Breast epithelium (tissue), 4 donors: ENCODE measurements around the gene CCER1. TPM values are rescaled to one million over a fixed set of nuclear protein-coding genes. Genes with fewer than 3 reads are reported as not detected.

Source experiments
- DNase-seq, 2 donors: peaks; one replicate each; pipeline ENCODE4 v3.0.0-alpha.2; 2019; ENCODE audit warnings: low spot score in 2 of 2
- H3K27ac ChIP-seq, 2 donors: fragments of 200-600 bp; sonication (generic) in 1 of 2; one replicate each; pipeline ENCODE4 v1.5.1; 2016 to 2019; ENCODE audit warnings: mild to moderate bottlenecking in 1 of 2
- H3K27me3 ChIP-seq, 2 donors: fragments of 200-600 bp; sonication (generic) in 1 of 2; one replicate each; pipeline versions ENCODE4 v1.5.1 to v1.6.0; 2017 to 2019; ENCODE audit warnings: control low read depth in 1 of 2, mild to moderate bottlenecking in 1 of 2
- H3K36me3 ChIP-seq: fragments of 200-600 bp; one replicate; pipeline ENCODE4 v1.5.1; 2019
- H3K4me1 ChIP-seq, 2 donors: fragments of 200-600 bp; sonication (generic); one replicate each; pipeline ENCODE4 v1.5.1; 2016 to 2019; ENCODE audit warnings: control low read depth in 1 of 2
- H3K4me3 ChIP-seq, 3 donors: fragments of 200-600 bp; sonication (generic); 1 replicate in 2 of 3; 2 replicates in 1 of 3; pipeline ENCODE4 v1.5.1; 2016 to 2019; ENCODE audit warnings: mild to moderate bottlenecking in 3 of 3, moderate library complexity in 2 of 3
- H3K9me3 ChIP-seq, 2 donors: fragments of 200-600 bp; sonication (generic) in 1 of 2; one replicate each; pipeline ENCODE4 v1.5.1; 2016 to 2019; ENCODE audit warnings: control low read depth in 1 of 2
- POLR2A ChIP-seq: fragments of 450-650 bp; IDR thresholded peaks from one replicate; pipeline ENCODE4 v1.6.1; 2016; ENCODE audit warnings: antibody characterized with exemption, mild to moderate bottlenecking, moderate library complexity
- POLR2AphosphoS5 ChIP-seq, 3 donors: sonication (generic); formaldehyde crosslinking; IDR thresholded peaks; one replicate each; pipeline ENCODE4 v1.6.1; 2017; ENCODE audit warnings: antibody characterized with exemption in 3 of 3
- intact Hi-C: fragments of 100-400 bp; cut with DNase I; formaldehyde crosslinking; loops from one replicate; pipeline ENCODE4 v1.15.1; 2023; ENCODE audit warnings: low total_unique reads
- total RNA-seq, 3 donors: library from RNA; depleted of rRNA; stranded (reverse); fragments of >200 nt; gene quantifications; one replicate each; pipeline ENCODE4 v1.1.0, GENCODE V29; 2016
- TF ChIP-seq, protein P1 (sequence below), 3 donors: fragments of 450-650 bp; IDR thresholded peaks; one replicate each; pipeline ENCODE4 v1.5.1; 2016 to 2017; ENCODE audit warnings: antibody characterized with exemption in 3 of 3, mild to moderate bottlenecking in 3 of 3, moderate library complexity in 3 of 3

The CCER1 gene
- total RNA-seq, 3 donors from 2014 or later = not detected

DNA sequence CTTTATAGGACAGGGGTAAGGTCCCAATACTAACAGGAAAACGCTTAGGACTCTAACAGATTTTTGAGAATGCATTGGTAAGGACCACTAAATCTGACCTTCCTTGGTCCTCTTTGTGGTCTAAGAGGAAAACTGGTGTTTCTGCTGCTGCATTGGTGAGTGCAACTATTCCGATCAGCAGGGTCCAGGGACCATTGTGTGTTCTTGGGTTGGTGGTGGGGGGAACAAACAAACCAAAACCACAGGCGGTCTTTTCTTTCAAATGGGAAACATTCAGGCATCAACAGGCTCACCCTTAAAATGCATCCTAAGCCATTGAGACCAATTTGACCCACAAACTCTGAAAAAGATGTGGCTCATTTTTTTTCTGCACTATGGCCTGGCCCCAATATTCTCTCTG is 29.1 kb upstream of the CCER1 start:
- no peak overlapping the region for H3K4me3 ChIP-seq
- TF ChIP-seq, protein P1, sequence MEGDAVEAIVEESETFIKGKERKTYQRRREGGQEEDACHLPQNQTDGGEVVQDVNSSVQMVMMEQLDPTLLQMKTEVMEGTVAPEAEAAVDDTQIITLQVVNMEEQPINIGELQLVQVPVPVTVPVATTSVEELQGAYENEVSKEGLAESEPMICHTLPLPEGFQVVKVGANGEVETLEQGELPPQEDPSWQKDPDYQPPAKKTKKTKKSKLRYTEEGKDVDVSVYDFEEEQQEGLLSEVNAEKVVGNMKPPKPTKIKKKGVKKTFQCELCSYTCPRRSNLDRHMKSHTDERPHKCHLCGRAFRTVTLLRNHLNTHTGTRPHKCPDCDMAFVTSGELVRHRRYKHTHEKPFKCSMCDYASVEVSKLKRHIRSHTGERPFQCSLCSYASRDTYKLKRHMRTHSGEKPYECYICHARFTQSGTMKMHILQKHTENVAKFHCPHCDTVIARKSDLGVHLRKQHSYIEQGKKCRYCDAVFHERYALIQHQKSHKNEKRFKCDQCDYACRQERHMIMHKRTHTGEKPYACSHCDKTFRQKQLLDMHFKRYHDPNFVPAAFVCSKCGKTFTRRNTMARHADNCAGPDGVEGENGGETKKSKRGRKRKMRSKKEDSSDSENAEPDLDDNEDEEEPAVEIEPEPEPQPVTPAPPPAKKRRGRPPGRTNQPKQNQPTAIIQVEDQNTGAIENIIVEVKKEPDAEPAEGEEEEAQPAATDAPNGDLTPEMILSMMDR (IDR thresholded peaks at IDR 0.05) = no peak
- TF ChIP-seq POLR2AphosphoS5 (IDR thresholded peaks at IDR 0.05) = no peak
- TF ChIP-seq POLR2A = no peak
- intact Hi-C loops = no loop called here
- no peaks in the 10 kb centered on the region for H3K4me1 ChIP-seq
- H3K36me3 ChIP-seq = no peaks in the 10 kb centered on the region
- no peak for DNase-seq
- H3K27ac ChIP-seq = no peak overlapping the region
- peaks cover 0 to 8% of the 10 kb centered on the region in 2 donors for H3K9me3 ChIP-seq
- H3K27me3 ChIP-seq = no peaks in the 10 kb centered on the region

DNA sequence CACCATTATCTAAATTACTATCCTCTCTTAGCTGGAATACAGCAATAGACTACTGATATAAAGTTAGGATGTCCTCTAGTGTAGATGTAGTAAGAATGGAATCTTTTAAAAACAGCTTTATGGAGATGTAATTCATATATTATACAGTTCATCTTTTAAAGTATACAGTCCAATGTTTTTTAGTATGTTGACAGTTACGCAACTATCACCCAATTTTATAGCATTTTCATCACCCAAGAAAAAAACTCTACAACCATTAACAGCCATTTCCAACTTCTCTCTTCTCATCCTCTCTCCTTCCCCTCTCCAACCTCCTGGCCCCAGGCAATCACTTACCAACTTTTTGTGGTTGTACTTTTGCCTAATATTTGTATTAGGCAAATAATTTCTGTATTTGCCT is 27.2 kb upstream of the CCER1 start:
- no peak overlapping the region for H3K4me3 ChIP-seq
- DNase-seq = no peak
- no peaks in the 10 kb centered on the region for H3K4me1 ChIP-seq
- TF ChIP-seq POLR2AphosphoS5 (IDR thresholded peaks at IDR 0.05) (no peak), POLR2A (no peak)
- TF ChIP-seq, protein P1 (IDR thresholded peaks at IDR 0.05) = no peak
- H3K36me3 ChIP-seq = no peaks in the 10 kb centered on the region
- intact Hi-C loops = no loop called here
- no peak overlapping the region for H3K27ac ChIP-seq
- peaks cover 0 to 8% of the 10 kb centered on the region in 2 donors for H3K9me3 ChIP-seq
- no peaks in the 10 kb centered on the region for H3K27me3 ChIP-seq

GRCh38 chr12:90979951-90980350 is 25.0 kb upstream of the CCER1 start:
- H3K9me3 ChIP-seq = peaks cover 0 to 8% of the 10 kb centered on the region in 2 donors
- DNase-seq = no peak
- peak overlapping the region in 1 of 2 donors; percentile 33 for H3K27ac ChIP-seq
- peak overlapping the region in 1 of 3 donors; percentile 4 for H3K4me3 ChIP-seq
- no peaks in the 10 kb centered on the region for H3K4me1 ChIP-seq
- H3K27me3 ChIP-seq = no peaks in the 10 kb centered on the region
- no peaks in the 10 kb centered on the region for H3K36me3 ChIP-seq
- TF ChIP-seq POLR2A (no peak), POLR2AphosphoS5 (IDR thresholded peaks at IDR 0.05) (no peak)
- TF ChIP-seq, protein P1 (IDR thresholded peaks at IDR 0.05) = no peak
- intact Hi-C loops = no loop called here

DNA sequence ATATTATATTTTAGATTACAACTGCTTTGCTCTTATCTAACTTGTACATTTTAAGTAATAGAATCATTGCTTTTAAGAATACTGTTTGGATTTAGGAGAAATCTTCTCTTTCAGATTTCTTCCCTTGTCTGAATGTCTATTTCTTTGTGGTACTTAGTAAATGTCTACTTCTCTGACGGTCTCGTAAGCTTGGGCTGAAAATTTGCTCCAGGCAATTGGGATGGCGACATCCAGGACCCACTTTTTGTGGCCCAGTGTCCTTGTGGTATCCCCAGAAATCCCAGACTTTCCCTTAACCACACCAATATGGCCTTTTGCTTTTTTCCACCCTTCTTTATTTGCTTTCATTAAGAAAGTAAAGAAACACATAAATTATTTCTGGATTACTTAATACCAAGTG is 24.0 kb upstream of the CCER1 start:
- TF ChIP-seq POLR2AphosphoS5 (IDR thresholded peaks at IDR 0.05) (no peak), POLR2A (no peak)
- TF ChIP-seq, protein P1 (IDR thresholded peaks at IDR 0.05) = no peak
- H3K4me1 ChIP-seq = no peaks in the 10 kb centered on the region
- H3K36me3 ChIP-seq = no peaks in the 10 kb centered on the region
- H3K4me3 ChIP-seq = no peak overlapping the region
- H3K27me3 ChIP-seq = no peaks in the 10 kb centered on the region
- H3K9me3 ChIP-seq = peaks cover 0 to 8% of the 10 kb centered on the region in 2 donors
- intact Hi-C loops = no loop called here
- DNase-seq = no peak
- H3K27ac ChIP-seq = peak overlapping the region; percentile 33 to 40

DNA sequence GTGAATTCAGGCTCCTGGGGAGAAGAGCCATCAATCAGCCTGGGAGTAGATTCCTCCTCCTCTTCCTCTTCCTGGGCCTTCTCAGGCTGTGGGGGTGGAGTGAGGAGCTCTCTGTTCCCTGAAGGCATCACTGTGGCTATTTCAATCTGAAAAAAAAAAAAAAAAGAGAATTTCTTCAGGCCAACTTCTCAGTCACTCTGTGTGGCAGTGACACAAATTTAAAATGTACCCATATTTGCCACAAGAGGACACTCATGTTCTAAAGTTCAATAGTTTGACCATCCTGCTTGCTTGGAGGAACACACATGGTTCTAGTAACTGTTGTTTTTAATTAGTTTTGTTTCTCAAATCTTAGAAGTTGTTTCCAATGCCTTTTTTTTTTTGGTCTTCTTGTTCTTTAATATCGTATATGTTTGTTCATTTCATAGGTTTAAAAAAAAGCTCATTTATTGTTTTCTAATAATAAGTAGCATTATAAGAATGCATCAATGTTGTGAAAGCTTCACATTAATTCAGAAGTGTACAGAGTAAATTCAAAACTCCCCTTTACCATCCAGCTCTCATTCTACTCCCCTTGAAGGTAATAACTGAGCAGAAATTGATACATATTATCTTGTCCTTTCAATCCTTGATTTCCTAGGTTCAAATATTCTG is 23.3 kb upstream of the CCER1 start:
- intact Hi-C loops = no loop called here
- H3K27ac ChIP-seq = peak overlapping the region; percentile 6 to 41
- no peak for TF ChIP-seq POLR2AphosphoS5 (IDR thresholded peaks at IDR 0.05)
- TF ChIP-seq, protein P1 (IDR thresholded peaks at IDR 0.05) = peak; percentile 53 to 69 (median 60)
- H3K36me3 ChIP-seq = no peaks in the 10 kb centered on the region
- H3K4me3 ChIP-seq = no peak overlapping the region
- peaks cover 0 to 4% of the 10 kb centered on the region in 2 donors for H3K9me3 ChIP-seq
- no peak for DNase-seq
- H3K4me1 ChIP-seq = no peaks in the 10 kb centered on the region
- H3K27me3 ChIP-seq = no peaks in the 10 kb centered on the region
